ENCODE data around the gene TBATA.

DNA sequence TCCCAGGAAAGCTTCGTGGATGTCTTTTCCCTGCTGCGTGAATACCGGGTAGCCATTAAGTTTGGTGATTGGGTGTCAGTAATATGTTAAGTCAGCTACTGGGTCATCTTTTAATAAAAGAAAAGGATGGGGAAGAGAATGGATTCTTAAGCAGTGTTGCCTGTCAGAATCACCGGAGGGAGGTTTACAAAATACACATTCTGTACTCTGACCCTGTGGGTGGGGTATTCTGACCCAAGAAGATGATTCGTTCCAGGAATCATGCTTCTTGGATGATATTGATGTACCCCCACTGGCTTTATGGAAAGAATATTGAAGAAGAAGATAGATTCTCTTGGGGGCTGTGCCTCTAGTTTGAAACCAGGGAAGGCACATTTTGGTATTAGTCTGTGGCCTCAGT lies 48.8 kb upstream of the TBATA start:
- TF ChIP-seq, protein P1, sequence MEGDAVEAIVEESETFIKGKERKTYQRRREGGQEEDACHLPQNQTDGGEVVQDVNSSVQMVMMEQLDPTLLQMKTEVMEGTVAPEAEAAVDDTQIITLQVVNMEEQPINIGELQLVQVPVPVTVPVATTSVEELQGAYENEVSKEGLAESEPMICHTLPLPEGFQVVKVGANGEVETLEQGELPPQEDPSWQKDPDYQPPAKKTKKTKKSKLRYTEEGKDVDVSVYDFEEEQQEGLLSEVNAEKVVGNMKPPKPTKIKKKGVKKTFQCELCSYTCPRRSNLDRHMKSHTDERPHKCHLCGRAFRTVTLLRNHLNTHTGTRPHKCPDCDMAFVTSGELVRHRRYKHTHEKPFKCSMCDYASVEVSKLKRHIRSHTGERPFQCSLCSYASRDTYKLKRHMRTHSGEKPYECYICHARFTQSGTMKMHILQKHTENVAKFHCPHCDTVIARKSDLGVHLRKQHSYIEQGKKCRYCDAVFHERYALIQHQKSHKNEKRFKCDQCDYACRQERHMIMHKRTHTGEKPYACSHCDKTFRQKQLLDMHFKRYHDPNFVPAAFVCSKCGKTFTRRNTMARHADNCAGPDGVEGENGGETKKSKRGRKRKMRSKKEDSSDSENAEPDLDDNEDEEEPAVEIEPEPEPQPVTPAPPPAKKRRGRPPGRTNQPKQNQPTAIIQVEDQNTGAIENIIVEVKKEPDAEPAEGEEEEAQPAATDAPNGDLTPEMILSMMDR (conservative IDR thresholded peaks at IDR 0.05; ENCODE audit: low read depth, low read length), result no peak
- TF ChIP-seq EZH2phosphoT487 (IDR thresholded peaks at IDR 0.05; ENCODE audit: borderline replicate concordance, low read length), result no peak

Data from PC-3 (cell line).